ENCODE results near the gene CDC45. TPM values are rescaled to one million over a fixed set of nuclear protein-coding genes. Genes with fewer than 3 reads are reported as not detected.
A peak's percentile ranks its signal among the peaks of the same experiment; 100 is the strongest.

Gene CDC45
- total and polyA plus RNA-seq, 2 of the 13 experiments (the other 11 are each of a cell fraction or from before 2014, with no cell fraction given) = 14.4 to 36.3 TPM

GRCh38 chr22:19479355-19480172, at the start of gene CDC45 (continued):
- TF ChIP-seq IRF2 (CRISPR knock-in tag; IDR thresholded peaks at IDR 0.05) (peak; percentile 68), PTBP1 (IDR thresholded peaks at IDR 0.05; ENCODE audit: low read depth, low read length, poor library complexity, severe bottlenecking) (no peak), SNAPC2 (CRISPR knock-in tag; IDR thresholded peaks at IDR 0.05) (0 out of 2 replicates have a peak, but pooled peaks have one; percentile 22), ZNF460 (CRISPR knock-in tag; IDR thresholded peaks at IDR 0.05; ENCODE audit: borderline replicate concordance) (no peak), ZBED4 (CRISPR knock-in tag; IDR thresholded peaks at IDR 0.05; ENCODE audit: borderline replicate concordance) (no peak), ZNF639 (CRISPR knock-in tag; conservative IDR thresholded peaks at IDR 0.05) (no peak), NFAT5 (CRISPR knock-in tag; IDR thresholded peaks at IDR 0.05) (no peak), ARID2 (CRISPR knock-in tag; IDR thresholded peaks at IDR 0.05; ENCODE audit: borderline replicate concordance) (peak; percentile 50; the same call in 1 of the 2 replicates), MED1 (CRISPR knock-in tag; IDR thresholded peaks at IDR 0.05) (no peak), KLF12 (CRISPR knock-in tag; IDR thresholded peaks at IDR 0.05; ENCODE audit: borderline replicate concordance) (peak; percentile 36; the same call in 1 of the 2 replicates), GTF3A (CRISPR knock-in tag; conservative IDR thresholded peaks at IDR 0.05) (no peak), CCAR2 (optimal IDR thresholded peaks at IDR 0.05; ENCODE audit: low read depth, low read length) (peak; percentile 84), ZFP91 (CRISPR knock-in tag; IDR thresholded peaks at IDR 0.05; ENCODE audit: borderline replicate concordance) (peak; percentile 30; the same call in 1 of the 2 replicates), SATB2 (CRISPR knock-in tag; IDR thresholded peaks at IDR 0.05) (no peak; the same call in 1 of the 2 replicates), EEA1 (CRISPR knock-in tag; IDR thresholded peaks at IDR 0.05; ENCODE audit: borderline replicate concordance) (0 out of 2 replicates have a peak, but pooled peaks have one; percentile 6), SALL1 (CRISPR knock-in tag; IDR thresholded peaks at IDR 0.05) (peak; percentile 67)

All from HepG2 (cell line).